HG03196 (cell line): Measurements from ENCODE around the gene C2orf66.

Experiments
- ATAC-seq: cut with Tn5 transposase; IDR thresholded peaks from one replicate; pipeline ENCODE4 v1.9.1; 2021; ENCODE audit not compliant: unreplicated experiment

The C2orf66 gene

DNA sequence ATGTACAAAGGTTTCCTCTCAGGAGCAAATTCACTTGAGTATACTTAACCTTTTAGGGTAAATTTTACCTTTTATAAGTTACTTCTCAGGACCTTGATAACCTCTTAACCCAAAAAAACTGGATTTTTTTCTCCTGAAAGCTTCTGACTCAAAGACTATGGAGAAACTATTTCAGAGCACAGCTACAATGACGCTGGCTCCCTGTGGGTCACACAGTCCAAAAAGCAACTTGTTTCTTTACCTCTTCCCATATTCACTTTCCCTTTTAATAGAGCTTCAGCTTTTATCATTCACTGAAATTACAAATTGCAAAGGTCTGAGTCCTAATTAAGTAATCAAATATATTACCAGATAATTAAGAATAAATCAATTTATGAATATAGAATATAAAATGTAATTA is 42.1 kb downstream of the C2orf66 start:
- ATAC-seq, result no peak

DNA sequence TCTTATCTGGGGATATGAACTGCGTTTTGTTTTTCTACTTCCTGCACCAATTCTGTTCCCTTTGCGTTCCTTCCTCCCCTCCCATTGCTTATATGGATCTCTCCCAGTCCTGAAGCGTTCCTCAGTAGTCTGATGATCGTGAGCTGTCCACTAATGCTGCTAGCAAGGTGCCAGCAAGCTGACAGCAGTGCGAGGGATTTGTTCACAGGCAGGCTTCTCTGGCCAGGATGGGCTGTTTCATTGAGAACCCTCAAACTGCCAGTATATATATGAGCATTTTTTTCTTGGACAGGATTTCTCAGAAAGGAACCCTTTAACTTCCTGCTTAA is 49.8 kb downstream of the C2orf66 start:
- no peak for ATAC-seq

DNA sequence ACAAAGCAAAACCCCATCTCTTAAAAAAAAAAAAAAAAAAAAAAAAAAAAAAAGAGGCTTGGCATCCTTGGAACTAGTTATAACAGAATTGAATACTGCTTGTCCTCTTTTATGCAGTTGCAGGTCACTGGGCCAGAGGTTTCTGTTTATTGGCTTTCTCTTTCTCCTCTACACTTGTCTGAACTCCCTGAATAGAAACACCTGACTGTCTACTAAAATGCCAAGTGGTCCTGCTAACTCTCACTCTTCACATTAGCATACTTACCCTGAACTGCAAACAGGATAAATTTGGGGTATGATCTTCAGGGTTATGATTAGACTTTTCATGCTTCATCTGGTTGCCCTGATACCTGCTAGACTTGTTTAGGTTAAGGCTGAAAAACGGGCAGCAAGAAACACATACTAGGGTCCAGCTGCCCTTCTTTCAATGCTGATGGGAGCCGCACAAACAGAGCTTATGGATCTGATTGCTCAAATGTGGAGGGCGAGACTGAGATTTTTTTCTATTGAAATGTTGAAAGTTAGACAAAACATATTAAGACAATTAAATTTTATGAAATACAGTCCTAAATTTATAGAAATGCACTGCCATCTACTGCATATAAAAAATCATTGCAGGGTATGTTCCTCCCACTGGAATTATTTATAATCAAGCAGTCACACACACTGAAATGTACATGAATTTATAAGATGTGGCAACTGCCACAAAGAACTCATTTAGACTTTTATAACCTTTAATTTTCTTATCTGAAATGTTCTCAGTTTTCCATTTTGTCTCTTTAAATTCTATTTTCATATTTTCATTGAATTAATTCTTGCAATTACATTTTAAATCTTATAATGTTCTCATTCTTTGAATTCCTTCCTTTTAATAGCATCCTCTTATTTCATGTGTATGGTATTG is 50.4 kb downstream of the C2orf66 start:
- ATAC-seq, result no peak
